T-helper 2 cell treated with Interferon-gamma antibody and Interleukin-4, amounts not matched to agents 5 μg/mL and 100 μg/mL, for 36 hours (primary cell): ENCODE data around the gene PANX1.
"Not testable (repeated sequence)": the region's sequence is repeated elsewhere in the genome, so short reads cannot be mapped to it uniquely, and the experiment has no call there.

Experiments used
- DNase-seq: peaks from one replicate; pipeline ENCODE4 v3.0.0; 2021; ENCODE audit warnings: low spot score
- H3K27ac Mint-ChIP-seq: one replicate; pipeline ENCODE4 v1.8.0; 2021; ENCODE audit warnings: mild to moderate bottlenecking, mixed read lengths
- H3K27me3 Mint-ChIP-seq: one replicate; pipeline ENCODE4 v1.8.0; 2021; ENCODE audit warnings: low read depth, mixed read lengths
- H3K36me3 Mint-ChIP-seq: one replicate; pipeline ENCODE4 v1.8.0; 2021; ENCODE audit warnings: low read depth, mixed read lengths
- H3K4me1 Mint-ChIP-seq: one replicate; pipeline ENCODE4 v1.8.0; 2021; ENCODE audit warnings: low read depth, mixed read lengths
- H3K4me3 Mint-ChIP-seq: one replicate; pipeline ENCODE4 v1.8.0; 2022; ENCODE audit warnings: mild to moderate bottlenecking, moderate library complexity, mixed read lengths
- H3K9me3 Mint-ChIP-seq: one replicate; pipeline ENCODE4 v1.8.0; 2021; ENCODE audit warnings: mixed read lengths

PANX1 gene

GRCh38 chr11:94117197-94117574 is 11.5 kb upstream of the PANX1 start:
- peaks cover 11% of the 10 kb centered on the region for H3K27me3 Mint-ChIP-seq
- H3K4me3 Mint-ChIP-seq = no peak overlapping the region
- no peak for DNase-seq
- no peaks in the 10 kb centered on the region for H3K9me3 Mint-ChIP-seq
- no peak overlapping the region for H3K27ac Mint-ChIP-seq
- H3K36me3 Mint-ChIP-seq = no peaks in the 10 kb centered on the region
- no peaks in the 10 kb centered on the region for H3K4me1 Mint-ChIP-seq

- no peak for DNase-seq
- Mint-ChIP-seq H3K9me3 (no peaks in the 10 kb centered on the region), H3K27ac (no peak overlapping the region), H3K4me3 (no peak overlapping the region), H3K4me1 (no peaks in the 10 kb centered on the region), H3K36me3 (no peaks in the 10 kb centered on the region), H3K27me3 (peaks cover 7% of the 10 kb centered on the region)
Measured at GRCh38 chr11:94117871-94118270, 10.8 kb upstream of the PANX1 start.

- H3K4me3 Mint-ChIP-seq, H3K27ac Mint-ChIP-seq, H3K9me3 Mint-ChIP-seq, H3K27me3 Mint-ChIP-seq, H3K36me3 Mint-ChIP-seq, DNase-seq, H3K4me1 Mint-ChIP-seq: not testable (repeated sequence)
Measured at GRCh38 chr11:94119676-94120075, 9.0 kb upstream of the PANX1 start.

- DNase-seq, H3K27ac Mint-ChIP-seq, H3K27me3 Mint-ChIP-seq, H3K36me3 Mint-ChIP-seq, H3K9me3 Mint-ChIP-seq, H3K4me3 Mint-ChIP-seq, H3K4me1 Mint-ChIP-seq: not testable (repeated sequence)
Measured at GRCh38 chr11:94120516-94120915, 8.1 kb upstream of the PANX1 start.

- Mint-ChIP-seq H3K4me3 (no peak overlapping the region), H3K27me3 (peaks cover 2% of the 10 kb centered on the region), H3K9me3 (no peaks in the 10 kb centered on the region), H3K27ac (no peak overlapping the region), H3K4me1 (no peaks in the 10 kb centered on the region), H3K36me3 (no peaks in the 10 kb centered on the region)
- no peak for DNase-seq
Measured at GRCh38 chr11:94120946-94121345, 7.7 kb upstream of the PANX1 start.

GRCh38 chr11:94125407-94126115 is 3.1 kb upstream of the PANX1 start:
- H3K4me1 Mint-ChIP-seq = peaks cover 13% of the 10 kb centered on the region
- no peak for DNase-seq
- no peak overlapping the region for H3K27ac Mint-ChIP-seq
- no peak overlapping the region for H3K4me3 Mint-ChIP-seq
- H3K9me3 Mint-ChIP-seq = no peaks in the 10 kb centered on the region
- no peaks in the 10 kb centered on the region for H3K36me3 Mint-ChIP-seq
- no peaks in the 10 kb centered on the region for H3K27me3 Mint-ChIP-seq

GRCh38 chr11:94127638-94128037 is 1.0 kb upstream of the PANX1 start:
- peaks cover 13% of the 10 kb centered on the region for H3K4me1 Mint-ChIP-seq
- H3K9me3 Mint-ChIP-seq = no peaks in the 10 kb centered on the region
- no peak for DNase-seq
- H3K36me3 Mint-ChIP-seq = no peaks in the 10 kb centered on the region
- H3K4me3 Mint-ChIP-seq = peak overlapping the region; percentile 88
- H3K27me3 Mint-ChIP-seq = no peaks in the 10 kb centered on the region
- peak overlapping the region; percentile 90 for H3K27ac Mint-ChIP-seq

- peak overlapping the region; percentile 90 for H3K27ac Mint-ChIP-seq
- H3K4me1 Mint-ChIP-seq = peaks cover 13% of the 10 kb centered on the region
- H3K36me3 Mint-ChIP-seq = no peaks in the 10 kb centered on the region
- no peaks in the 10 kb centered on the region for H3K27me3 Mint-ChIP-seq
- peak overlapping the region; percentile 88 for H3K4me3 Mint-ChIP-seq
- DNase-seq = no peak
- H3K9me3 Mint-ChIP-seq = no peaks in the 10 kb centered on the region
Measured at GRCh38 chr11:94128291-94128745, 323 bp upstream of the PANX1 start.

- no peak overlapping the region for H3K27ac Mint-ChIP-seq
- H3K9me3 Mint-ChIP-seq = no peaks in the 10 kb centered on the region
- H3K4me1 Mint-ChIP-seq = peaks cover 23% of the 10 kb centered on the region
- H3K36me3 Mint-ChIP-seq = no peaks in the 10 kb centered on the region
- DNase-seq = no peak
- H3K27me3 Mint-ChIP-seq = no peaks in the 10 kb centered on the region
- H3K4me3 Mint-ChIP-seq = no peak overlapping the region
Measured at GRCh38 chr11:94129512-94130297, 1.1 kb downstream of the PANX1 start.

- Mint-ChIP-seq H3K9me3 (no peaks in the 10 kb centered on the region), H3K27me3 (no peaks in the 10 kb centered on the region), H3K4me3 (no peak overlapping the region), H3K27ac (no peak overlapping the region), H3K4me1 (peaks cover 31% of the 10 kb centered on the region), H3K36me3 (no peaks in the 10 kb centered on the region)
- DNase-seq = no peak
Measured at GRCh38 chr11:94130298-94131046, 1.8 kb downstream of the PANX1 start.

GRCh38 chr11:94131047-94131717 is 2.5 kb downstream of the PANX1 start:
- Mint-ChIP-seq H3K27ac (no peak overlapping the region), H3K9me3 (no peaks in the 10 kb centered on the region), H3K4me3 (no peak overlapping the region), H3K4me1 (peaks cover 35% of the 10 kb centered on the region), H3K36me3 (peaks cover 2% of the 10 kb centered on the region), H3K27me3 (no peaks in the 10 kb centered on the region)
- DNase-seq = no peak

- H3K36me3 Mint-ChIP-seq = peaks cover 2% of the 10 kb centered on the region
- H3K4me1 Mint-ChIP-seq = peaks cover 38% of the 10 kb centered on the region
- no peaks in the 10 kb centered on the region for H3K27me3 Mint-ChIP-seq
- H3K9me3 Mint-ChIP-seq = no peaks in the 10 kb centered on the region
- no peak overlapping the region for H3K27ac Mint-ChIP-seq
- no peak for DNase-seq
- H3K4me3 Mint-ChIP-seq = no peak overlapping the region
Measured at GRCh38 chr11:94131718-94132115, 3.1 kb downstream of the PANX1 start.

- no peaks in the 10 kb centered on the region for H3K9me3 Mint-ChIP-seq
Measured at GRCh38 chr11:94132152-94132558, 3.5 kb downstream of the PANX1 start.

More at GRCh38 chr11:94132152-94132558, 3.5 kb downstream of the PANX1 start:
- Mint-ChIP-seq H3K36me3 (peaks cover 4% of the 10 kb centered on the region), H3K4me1 (peaks cover 38% of the 10 kb centered on the region), H3K27ac (no peak overlapping the region), H3K4me3 (no peak overlapping the region), H3K27me3 (no peaks in the 10 kb centered on the region)
- DNase-seq = no peak
